NCI-H1694 (cell line): ENCODE results near the gene IGFBP1.
"Not testable (repeated sequence)": the region's sequence is repeated elsewhere in the genome, so short reads cannot be mapped to it uniquely, and the experiment has no call there.

Source experiments
- DNase-seq: peaks from one replicate; lab custom pipeline; 2025; lab: John Stamatoyannopoulos, UW

IGFBP1 gene

GRCh38 chr7:45888185-45888992 lies at the start of gene IGFBP1:
IGFBP1 (plus strand) TSS chr7:45888488; CDS start chr7:45888653, 165 bp downstream.
- DNase-seq = no peak

- DNase-seq = not testable (repeated sequence)
Observed at GRCh38 chr7:45838852-45839251, 49.4 kb upstream of the IGFBP1 start.

DNA sequence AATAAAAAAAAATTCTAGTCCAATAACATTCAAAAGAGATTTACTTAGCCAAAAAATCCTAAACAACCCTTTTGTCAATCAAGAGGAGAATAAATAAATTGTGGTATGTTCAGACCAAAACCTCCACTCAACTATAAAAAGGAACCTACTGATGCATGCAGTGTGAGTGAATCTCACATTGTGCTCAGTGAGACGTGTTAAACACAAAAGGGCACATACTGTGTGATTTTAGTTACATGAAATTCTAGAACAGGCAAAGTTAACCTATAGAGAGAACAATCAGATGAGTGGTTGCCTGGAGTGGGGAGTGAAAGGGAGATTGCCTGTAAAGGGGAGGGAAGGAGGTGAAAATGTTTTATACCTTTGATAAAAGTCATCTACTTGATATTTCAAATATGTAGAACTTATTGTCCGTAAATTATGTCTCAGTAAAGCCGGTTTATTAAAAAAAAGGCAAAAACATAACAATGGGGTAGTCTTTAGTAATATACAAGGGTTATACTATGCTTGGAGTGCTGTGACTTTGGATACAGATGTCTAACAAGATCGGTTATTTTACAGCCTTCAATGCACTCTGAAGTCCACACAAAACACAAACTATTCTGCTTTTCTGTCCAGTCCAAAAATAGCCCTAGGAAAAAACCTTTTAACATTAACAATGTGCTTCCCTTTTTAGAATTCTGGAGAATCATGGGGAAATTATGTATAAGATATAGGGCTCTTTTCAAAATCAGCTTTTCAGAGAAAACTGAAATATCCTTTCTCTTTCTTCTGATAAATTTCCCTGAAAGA lies 46.2 kb upstream of the IGFBP1 start:
- DNase-seq = not testable (repeated sequence)

DNA sequence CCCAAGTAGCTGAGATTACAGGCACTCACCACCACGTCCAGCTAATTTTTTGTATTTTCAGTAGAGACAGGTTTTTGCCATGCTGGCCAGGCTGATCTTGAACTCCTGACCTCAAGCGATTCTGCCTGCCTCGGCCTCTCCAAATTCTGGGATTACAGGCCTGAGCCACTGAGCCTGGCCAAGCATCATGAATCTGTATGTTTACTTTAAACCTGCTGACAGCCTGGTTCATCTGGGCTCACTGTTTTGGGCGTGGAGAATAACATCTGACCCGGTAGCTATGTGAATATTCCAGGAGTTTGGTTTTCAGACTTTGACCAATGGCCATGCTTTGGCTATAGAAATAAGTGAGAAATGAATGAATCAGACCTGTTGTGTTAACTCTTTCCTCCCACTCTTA lies 41.8 kb upstream of the IGFBP1 start:
- not testable (repeated sequence) for DNase-seq

DNA sequence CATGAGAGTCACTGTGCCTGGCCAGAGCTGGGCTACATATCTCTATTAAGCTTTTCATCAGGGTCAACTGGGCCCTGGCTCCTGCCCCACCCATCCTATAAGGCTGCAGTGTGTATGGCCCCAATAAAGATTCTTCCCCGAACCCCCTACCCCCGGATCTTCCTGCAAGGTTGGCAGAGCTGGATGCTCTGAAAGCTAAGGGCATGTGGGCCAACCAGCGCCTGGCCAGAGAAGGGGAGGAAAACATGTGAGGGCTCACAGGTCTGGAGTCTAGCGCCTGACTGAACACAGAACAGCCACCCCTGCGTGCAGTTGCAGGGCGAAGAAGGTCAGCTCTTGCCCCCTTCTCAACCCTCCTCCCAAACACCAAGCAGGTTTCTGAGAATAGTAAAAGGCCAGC lies 39.6 kb upstream of the IGFBP1 start:
- DNase-seq = not testable (repeated sequence)

GRCh38 chr7:45852984-45853383 lies 35.3 kb upstream of the IGFBP1 start:
- not testable (repeated sequence) for DNase-seq

- DNase-seq = not testable (repeated sequence)
Observed at GRCh38 chr7:45853491-45853890, 34.8 kb upstream of the IGFBP1 start.

DNA sequence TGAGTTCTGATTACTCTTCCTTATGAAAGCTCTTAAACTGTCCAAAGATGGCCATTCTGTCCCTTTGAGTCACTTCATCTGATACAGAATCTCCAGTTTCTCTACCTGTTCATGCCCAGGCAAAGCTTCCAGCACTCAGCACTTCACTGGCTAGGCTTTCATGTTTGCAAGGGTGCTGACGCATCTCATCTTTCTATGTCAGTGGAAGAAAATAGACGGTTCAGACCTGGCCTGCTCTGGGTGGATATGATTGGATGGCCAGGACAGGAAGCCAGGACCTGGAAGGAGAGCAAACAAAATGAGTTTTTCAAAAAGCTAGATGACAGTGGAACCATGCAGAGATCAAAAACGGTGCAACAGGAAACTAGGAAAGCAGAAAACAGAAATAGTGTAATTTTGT lies 32.6 kb upstream of the IGFBP1 start:
- DNase-seq = not testable (repeated sequence)

DNA sequence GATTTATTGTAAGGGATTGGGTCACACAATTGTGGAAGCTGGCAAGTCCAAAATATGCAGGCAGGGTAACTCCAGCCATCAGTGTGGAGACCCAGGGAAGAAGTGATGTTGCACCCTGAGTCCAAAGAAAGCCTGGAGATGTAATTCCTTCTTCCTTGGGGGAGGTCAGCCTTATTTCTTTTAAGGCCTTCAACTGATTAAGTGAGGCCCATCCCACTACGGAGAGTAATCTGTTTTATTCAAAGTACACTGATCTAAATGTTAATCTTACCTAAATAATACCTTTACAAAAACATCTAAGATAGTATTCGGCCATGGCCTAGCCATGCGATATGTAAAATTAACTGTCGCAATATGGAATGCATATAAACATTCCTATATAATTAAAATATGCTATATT lies 31.4 kb upstream of the IGFBP1 start:
- DNase-seq = not testable (repeated sequence)

GRCh38 chr7:45863715-45864114 lies 24.6 kb upstream of the IGFBP1 start:
- DNase-seq = no peak

- no peak for DNase-seq
Observed at GRCh38 chr7:45865594-45866410, 22.5 kb upstream of the IGFBP1 start.

- DNase-seq = no peak
Observed at GRCh38 chr7:45867471-45867870, 20.8 kb upstream of the IGFBP1 start.

- no peak for DNase-seq
Observed at GRCh38 chr7:45869426-45869825, 18.9 kb upstream of the IGFBP1 start.

- DNase-seq = no peak
Observed at GRCh38 chr7:45872116-45873034, 15.9 kb upstream of the IGFBP1 start.

- DNase-seq = no peak
Observed at GRCh38 chr7:45873035-45873354, 15.3 kb upstream of the IGFBP1 start, which contains the start of gene CCDC201. CCDC201 (minus strand) TSS chr7:45873082; CDS start chr7:45873007, 75 bp downstream.

DNA sequence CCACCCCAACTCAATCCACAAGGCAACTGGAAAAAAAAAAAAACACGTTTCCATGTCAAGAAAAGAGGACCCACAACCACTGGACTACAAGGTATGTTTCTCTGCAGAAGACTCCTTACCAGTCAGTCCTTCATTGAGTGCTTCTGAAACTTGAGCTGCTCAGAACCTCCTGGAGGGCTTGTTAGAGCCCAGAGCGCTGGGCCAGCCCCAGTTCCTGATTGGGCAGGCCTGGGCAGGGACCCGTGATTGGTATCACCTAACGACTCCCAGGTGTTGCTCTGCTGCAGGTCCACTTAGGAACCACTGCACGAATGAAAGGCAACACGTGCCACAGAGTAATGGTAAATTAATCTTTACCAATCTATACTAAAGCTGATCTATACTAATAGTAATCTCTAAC lies 14.9 kb upstream of the IGFBP1 start:
- DNase-seq = no peak

DNA sequence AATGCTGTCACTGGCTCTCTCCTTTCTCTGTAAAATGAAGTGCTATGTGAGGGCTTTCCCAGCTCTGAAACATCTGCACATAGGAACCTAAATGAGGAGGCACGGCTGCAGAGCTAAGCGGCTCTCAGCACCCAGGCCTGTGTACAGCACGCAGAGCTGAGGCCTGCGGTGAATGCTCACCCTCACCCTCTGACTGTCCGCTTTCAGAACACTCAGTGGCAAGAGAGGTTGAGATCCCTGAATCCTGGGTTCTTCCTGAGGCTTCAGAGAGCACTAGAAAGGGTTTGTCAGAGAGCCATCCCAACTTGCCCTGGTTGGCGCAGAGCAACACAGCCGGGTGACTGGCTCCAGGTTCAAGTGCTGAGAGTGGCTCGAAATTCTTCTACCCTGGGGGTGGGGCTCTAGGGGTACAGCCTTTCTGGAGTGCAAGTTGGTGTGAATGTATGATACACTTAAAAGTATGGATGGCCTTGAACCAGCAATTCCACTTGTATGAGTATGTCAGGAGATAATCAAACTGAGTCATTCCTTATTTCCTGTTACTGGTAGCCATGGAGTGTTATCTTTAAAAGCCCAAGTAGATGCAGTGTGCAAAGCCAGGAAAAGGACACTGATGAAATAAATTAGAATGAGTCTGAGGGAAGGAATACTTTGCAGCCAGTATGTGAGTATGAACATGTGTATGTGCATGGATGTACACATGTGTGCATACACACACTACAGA lies 13.7 kb upstream of the IGFBP1 start:
- no peak for DNase-seq

GRCh38 chr7:45876519-45876918 lies 11.8 kb upstream of the IGFBP1 start:
- no peak for DNase-seq

GRCh38 chr7:45878457-45879144 lies 9.7 kb upstream of the IGFBP1 start:
- no peak for DNase-seq

- no peak for DNase-seq
Observed at GRCh38 chr7:45880433-45880860, 7.8 kb upstream of the IGFBP1 start.
